NCI-H748 (cell line): Measurements from ENCODE around the gene UBE2Q1.
A peak's percentile ranks its signal among the peaks of the same experiment; 100 is the strongest.

Source experiments
- DNase-seq: peaks from one replicate; lab custom pipeline; 2025; ENCODE audit not compliant: unreplicated experiment; lab: John Stamatoyannopoulos, UW

UBE2Q1 gene

GRCh38 chr1:154577346-154578057 lies 19.0 kb upstream of the UBE2Q1 start:
- DNase-seq, result no peak

GRCh38 chr1:154575951-154576566 lies 17.6 kb upstream of the UBE2Q1 start:
- DNase-seq, result no peak

GRCh38 chr1:154575147-154575927 lies 16.9 kb upstream of the UBE2Q1 start:
- no peak for DNase-seq

GRCh38 chr1:154574716-154575115 lies 16.3 kb upstream of the UBE2Q1 start:
- peak; percentile 14 for DNase-seq

GRCh38 chr1:154573168-154573510 lies 14.7 kb upstream of the UBE2Q1 start:
- DNase-seq, result no peak

GRCh38 chr1:154572468-154573167 lies 14.2 kb upstream of the UBE2Q1 start:
- DNase-seq, result no peak

- DNase-seq, result no peak
These were observed 13.5 kb upstream of the UBE2Q1 start for GRCh38 chr1:154571964-154572288.

- DNase-seq, result no peak
These were observed 12.9 kb upstream of the UBE2Q1 start for GRCh38 chr1:154571244-154571963.

GRCh38 chr1:154568157-154568815 lies 9.8 kb upstream of the UBE2Q1 start:
- no peak for DNase-seq

GRCh38 chr1:154567386-154568156 lies 9.1 kb upstream of the UBE2Q1 start, which contains the start of gene CHRNB2:
TSS of gene CHRNB2 (plus strand) at chr1:154567778. CDS start at chr1:154568045, 267 bp downstream.
- DNase-seq, result peak; percentile 82

- no peak for DNase-seq
These were observed 7.4 kb upstream of the UBE2Q1 start for GRCh38 chr1:154565876-154566275.

GRCh38 chr1:154559466-154560044 lies 1.1 kb upstream of the UBE2Q1 start:
- peak; percentile 94 for DNase-seq

GRCh38 chr1:154558720-154559465 lies 431 bp upstream of the UBE2Q1 start:
- DNase-seq, result peak; percentile 99

- DNase-seq, result no peak
These were observed 1.1 kb downstream of the UBE2Q1 start for GRCh38 chr1:154557248-154557938.

GRCh38 chr1:154556422-154556821 lies 2.0 kb downstream of the UBE2Q1 start:
- DNase-seq, result no peak

GRCh38 chr1:154553056-154554030 lies 5.1 kb downstream of the UBE2Q1 start:
- DNase-seq, result no peak

- DNase-seq, result no peak
These were observed 6.4 kb downstream of the UBE2Q1 start for GRCh38 chr1:154552036-154552435.
